ENCODE data around the gene RAPGEF4. TPM values are rescaled to one million over a fixed set of nuclear protein-coding genes. Genes with fewer than 3 reads are reported as not detected.

RAPGEF4 gene
- total and polyA plus RNA-seq, 2 of the 4 experiments (the other 2 are of a cell fraction) = 1.7 to 3.2 TPM

- H4K5ac ChIP-seq (ENCODE audit: low read depth, low read length) = no peak overlapping the region
- no peaks in the 10 kb centered on the region for H3K27me3 ChIP-seq (ENCODE audit: control insufficient read depth, insufficient read depth, low read length)
- H3K36me3 ChIP-seq (ENCODE audit: control insufficient read depth, insufficient read depth, low read length) = no peaks in the 10 kb centered on the region
- DNase-seq (no peak), ATAC-seq (ENCODE audit: low read depth) (no peak)
- no peak overlapping the region for H3K4me3 ChIP-seq (ENCODE audit: insufficient read depth, low read depth, low read length)
- no peak overlapping the region for H2AK9ac ChIP-seq (replicated peaks; ENCODE audit: low read depth, low read length, poor library complexity)
- H3K4ac ChIP-seq (ENCODE audit: low read depth, low read length) = no peak overlapping the region
- no peaks in the 10 kb centered on the region for H4K20me1 ChIP-seq (ENCODE audit: insufficient read depth, low read length)
- H3K9me1 ChIP-seq (ENCODE audit: insufficient read depth, low read length) = no peaks in the 10 kb centered on the region; the same call in 1 of the 2 replicates
- H3K18ac ChIP-seq (ENCODE audit: low read depth, low read length) = no peak overlapping the region
- no peak overlapping the region for H3K56ac ChIP-seq (ENCODE audit: extremely low read depth, insufficient read depth, low read length)
- H3K14ac ChIP-seq (replicated peaks; ENCODE audit: low read depth, low read length) = no peak overlapping the region
- ChIA-PET CTCF (no interaction called here), POLR2A (ENCODE audit: unreplicated experiment) (no interaction called here)
- no peak overlapping the region for H3K23ac ChIP-seq (ENCODE audit: low read depth, low read length)
- no peaks in the 10 kb centered on the region; the same call in 1 of the 2 replicates for H3K9me3 ChIP-seq (ENCODE audit: control insufficient read depth, insufficient read depth, low read length)
- no peak overlapping the region for H2BK20ac ChIP-seq (ENCODE audit: low read depth, low read length)
- intact Hi-C loops (cut with micrococcal nuclease) = no loop called here
- H2AFZ ChIP-seq (replicated peaks; ENCODE audit: low read length, poor library complexity) = no peak overlapping the region
- H2BK15ac ChIP-seq (ENCODE audit: low read depth, low read length) = no peak overlapping the region
- BruUV-seq (replicated peaks) = no TSS peak
- no peak overlapping the region for H3K27ac ChIP-seq (ENCODE audit: insufficient read depth, low read length)
- H2BK120ac ChIP-seq (ENCODE audit: low read depth, low read length) = no peak overlapping the region
- no peaks in the 10 kb centered on the region for H3K4me1 ChIP-seq (ENCODE audit: control insufficient read depth, insufficient read depth, low read length)
- TF ChIP-seq CTCF (conservative IDR thresholded peaks at IDR 0.05; ENCODE audit: low read depth, low read length) (no peak), MXI1 (IDR thresholded peaks at IDR 0.05; ENCODE audit: borderline replicate concordance, low read depth, low read length) (no peak), RAD21 (IDR thresholded peaks at IDR 0.05; ENCODE audit: low read length) (no peak), NFE2L2 (IDR thresholded peaks at IDR 0.05; ENCODE audit: low read depth, low read length) (no peak), USF2 (IDR thresholded peaks at IDR 0.05; ENCODE audit: low read depth, low read length) (no peak)
- H2AK5ac ChIP-seq (ENCODE audit: low read depth, low read length) = no peak overlapping the region
- no peak overlapping the region for H3K9ac ChIP-seq (ENCODE audit: low read depth, low read length)
- in situ Hi-C loops (cut with MboI; ENCODE audit: low sequenced_read_pairs) = no loop called here
- dilution Hi-C loops (cut with HindIII; ENCODE audit: low sequenced_read_pairs, unreplicated experiment) = no loop called here
- H3K79me1 ChIP-seq (ENCODE audit: low read depth in 1 of 2, low read length in 2 of 2) = no peaks in the 10 kb centered on the region
- no peak overlapping the region for H3K4me2 ChIP-seq (ENCODE audit: low read depth, low read length)
- no peak overlapping the region for H4K8ac ChIP-seq (ENCODE audit: low read depth in 2 of 2, low read length in 2 of 2)
- no peak overlapping the region for H2BK5ac ChIP-seq (ENCODE audit: low read depth, low read length, poor library complexity, severe bottlenecking)
- H4K91ac ChIP-seq (ENCODE audit: insufficient read depth, low read depth, low read length) = no peak overlapping the region
- WGBS, 2 experiments (ENCODE audit: extremely low coverage in 2 of 2, insufficient read length in 1 of 2) = 75% methylated on average over 4 of the region's 6 CpGs; no CpG with 5 or more reads in 1 of the 2 experiments
Observed at GRCh38 chr2:172749388-172749787, 13.7 kb downstream of the RAPGEF4 start.

Data from IMR-90 (cell line).